K562 (cell line): ENCODE data around the gene OMA1. TPM values are rescaled to one million over a fixed set of nuclear protein-coding genes. Genes with fewer than 3 reads are reported as not detected.

Experiments
- ATAC-seq: fragments of 200-7000 bp; cut with Tn5 transposase; 3 replicates; pipeline ENCODE4 v1.9.1; 2020; ENCODE audit warnings: moderate library complexity
- BruUV-seq: library from RNA; stranded (reverse); fragments of 400-500 nt; replicated peaks from 2 replicates; lab custom pipeline; 2021; lab: Mats Ljungman, UMichigan
- CTCF ChIA-PET: fragments of 300-600 bp; formaldehyde crosslinking; extraction: SDS; loops from one replicate; lab custom pipeline; 2021; ENCODE audit warnings: low intra/inter-chr PET ratio; lab: Yijun Ruan, JAX
- POLR2A ChIA-PET: fragments of 300-600, 350-650 bp; sonication (Branson Sonifier 250); formaldehyde crosslinking; extraction: SDS; loops from one replicate; lab custom pipeline; 2021; ENCODE audit warnings: antibody characterized with exemption, inconsistent platforms; lab: Yijun Ruan, JAX
- DNase-seq, 4 experiments: peaks; one replicate each; pipeline versions ENCODE4 v3.0.0 to v3.0.0-alpha.2; 2011 to 2018; ENCODE audit warnings: low spot score in 3 of 4, mixed read lengths in 3 of 4; ENCODE audit errors: extremely low read depth in 1 of 4
- FAIRE-seq: peaks from 2 replicates; lab custom pipeline; 2011; peaks lifted over from hg19 to GRCh38; lab: Jason Lieb, UNC
- H2AFZ ChIP-seq: 2 replicates; pipeline ENCODE4 v1.6.0; 2011; ENCODE audit warnings: low read depth, low read length, control low read depth, inconsistent platforms
- H3K27ac ChIP-seq: fragments of 200-600 bp; 3 replicates; pipeline ENCODE4 v1.8.0; 2011; ENCODE audit warnings: low read depth, mild to moderate bottlenecking, control low read depth, inconsistent platforms, low read length, moderate library complexity, mixed read lengths; ENCODE audit errors: extremely low read depth
- H3K27me3 ChIP-seq, 2 experiments: fragments of 300-600 bp in 1 of 2; 2 replicates in 1 of 2; 3 replicates in 1 of 2; pipeline versions ENCODE4 v1.6.0 to v1.8.0; 2011; ENCODE audit warnings: inconsistent platforms in 2 of 2, low read length in 2 of 2, mild to moderate bottlenecking in 1 of 2, mixed read lengths in 1 of 2, moderate library complexity in 1 of 2; ENCODE audit not compliant: control insufficient read depth in 2 of 2, insufficient read depth in 2 of 2
- H3K36me3 ChIP-seq: fragments of 300-600 bp; 3 replicates; pipeline ENCODE4 v1.8.0; 2011; ENCODE audit warnings: mild to moderate bottlenecking, low read length, inconsistent platforms; ENCODE audit not compliant: control insufficient read depth, insufficient read depth
- H3K4me1 ChIP-seq, 2 experiments: fragments of 200-600 bp in 1 of 2; replicated peaks in 1 of 2; 2 replicates in 1 of 2; 3 replicates in 1 of 2; pipeline versions ENCODE4 v1.5.1 to v1.8.0; 2011; ENCODE audit warnings: inconsistent platforms in 2 of 2, low read length in 2 of 2, mild to moderate bottlenecking in 1 of 2, mixed read lengths in 1 of 2, moderate library complexity in 1 of 2; ENCODE audit not compliant: control insufficient read depth in 2 of 2, insufficient read depth in 2 of 2
- H3K4me2 ChIP-seq: 2 replicates; pipeline ENCODE4 v1.6.1; 2011; ENCODE audit warnings: low read length, control low read depth, inconsistent platforms, mixed read lengths; ENCODE audit not compliant: insufficient read depth
- H3K4me3 ChIP-seq: fragments of 200-600 bp; sonication (generic), shearing (Covaris generic); 2 replicates; pipeline ENCODE4 v1.5.1; 2016; ENCODE audit warnings: control low read depth, inconsistent platforms
- H3K79me2 ChIP-seq: fragments of 200-600 bp; 3 replicates; pipeline ENCODE4 v1.8.0; 2011; ENCODE audit warnings: low read length, inconsistent platforms; ENCODE audit not compliant: control insufficient read depth, insufficient read depth
- H3K9ac ChIP-seq, 2 experiments: 2 replicates each; pipeline versions ENCODE4 v1.6.0 to v1.6.1; 2011; ENCODE audit warnings: low read depth in 2 of 2, low read length in 2 of 2, control low read depth in 1 of 2, inconsistent platforms in 1 of 2, mild to moderate bottlenecking in 1 of 2, mixed read lengths in 1 of 2; ENCODE audit not compliant: insufficient read depth in 1 of 2
- H3K9me1 ChIP-seq: one replicate; pipeline ENCODE4 v1.6.0; 2011; ENCODE audit warnings: inconsistent platforms, mild to moderate bottlenecking, low read length, moderate library complexity; ENCODE audit not compliant: control insufficient read depth, insufficient read depth
- H3K9me3 ChIP-seq: replicated peaks from 2 replicates; pipeline ENCODE4 v1.5.1; 2011; ENCODE audit warnings: low read depth, low read length, inconsistent platforms; ENCODE audit not compliant: control insufficient read depth, insufficient read depth
- H4K20me1 ChIP-seq: replicated peaks from 2 replicates; pipeline ENCODE4 v1.6.1; 2011; ENCODE audit warnings: low read length, inconsistent platforms, mixed read lengths; ENCODE audit not compliant: control insufficient read depth, insufficient read depth
- COPS2 ChIP-seq: fragments of 450-650 bp; conservative IDR thresholded peaks from 2 replicates; pipeline ENCODE4 v1.6.1; 2016; ENCODE audit warnings: mild to moderate bottlenecking, moderate library complexity
- SPI1 ChIP-seq: IDR thresholded peaks from 2 replicates; pipeline ENCODE4 v1.6.1; 2011; ENCODE audit warnings: low read depth, low read length, control low read depth, borderline replicate concordance
- ZFX ChIP-seq: sonication (generic); formaldehyde crosslinking; IDR thresholded peaks from 2 replicates; pipeline ENCODE4 v1.8.0; 2022; ENCODE audit warnings: mild to moderate bottlenecking, missing genetic modification reagents, moderate library complexity
- ZNF165 ChIP-seq: fragments of 250-450 bp; sonication (Bioruptor Pico); IDR thresholded peaks from 2 replicates; pipeline ENCODE4 v1.4.0; 2020; ENCODE audit warnings: borderline replicate concordance
- ZNF740 ChIP-seq, 3 experiments: fragments of 200-800 bp in 1 of 3; sonication (Bioruptor generic) in 1 of 3; sonication (generic) in 1 of 3; formaldehyde crosslinking in 1 of 3; IDR thresholded peaks; 2 replicates each; pipeline versions ENCODE4 v1.6.1 to v1.8.0; 2016 to 2022; ENCODE audit warnings: mild to moderate bottlenecking in 2 of 3, missing compliant biosample characterization in 2 of 3, missing genetic modification characterization in 2 of 3, missing genetic modification reagents in 1 of 3
- WGBS: fragments of 100-300 bp; shearing (Covaris generic); methylation state at CpG from one replicate; pipeline ENCODE4 v1.1.6; 2016; ENCODE audit warnings: low coverage, mixed read lengths; ENCODE audit not compliant: insufficient coverage; ENCODE audit errors: missing lambda C conversion rate; 5-methylcytosine and 5-hydroxymethylcytosine counted together
- in situ Hi-C: fragments of 300-500 bp; cut with MboI; formaldehyde crosslinking; loops from 4 replicates; pipeline ENCODE4 v1.15.0; 2018; ENCODE audit warnings: inconsistent platforms, mixed read lengths
- intact Hi-C: fragments of 100-400 bp; cut with micrococcal nuclease; formaldehyde crosslinking; loops from 2 replicates; pipeline ENCODE4 v1.14.2; 2022
- polyA plus RNA-seq, 8 experiments: library from polyadenylated mRNA; depleted of rRNA in 4 of 8; stranded (reverse) in 5 of 8; unstranded in 3 of 8; fragments of >200 nt; fragmentation: Nextera tagmentation in 2 of 8; fragmentation: Illumina TruSeq in 1 of 8; extraction: Ambion mirVana in 2 of 8; extraction: Trizol in 1 of 8; gene quantifications; 2 replicates each; pipeline versions ENCODE4 v1.2.1 to v1.2.3, GENCODE V29; 2011 to 2014; ENCODE audit warnings: inconsistent platforms in 1 of 8, missing spikeins in 1 of 8
- total RNA-seq, 7 experiments: library from RNA; depleted of rRNA in 6 of 7; stranded (reverse); fragments of >200 nt in 6 of 7; fragmentation: Illumina TruSeq in 2 of 7; extraction: Trizol in 2 of 7; gene quantifications; 2 replicates each; pipeline versions ENCODE4 v1.2.1 to v1.2.3, GENCODE V29; 2011 to 2021; ENCODE audit warnings: low replicate concordance in 1 of 7

Gene OMA1
- total and polyA plus RNA-seq, 9 of the 15 experiments (the other 6 are each of a cell fraction or from before 2014, with no cell fraction given), result 16.6 to 51.5 (median 33.5) TPM

- ATAC-seq (no peak), DNase-seq (no peak), FAIRE-seq (no peak)
- H3K9ac ChIP-seq, result no peak overlapping the region
- no peaks in the 10 kb centered on the region for H3K79me2 ChIP-seq
- H3K27me3 ChIP-seq, result peaks cover 6 to 30% of the 10 kb centered on the region in 2 experiments; a peak in 4 of 5 replicates
- ChIA-PET CTCF (no interaction called here), POLR2A (interaction anchor here (1.8 kb wide), 1 partner anchor 18 kb away, joined by 5 read pairs; no protein-coding TSS in a partner anchor)
- no peak overlapping the region for H3K4me3 ChIP-seq
- in situ Hi-C loops (no loop called here), intact Hi-C loops (no loop called here)
- WGBS, result 1% methylated on average over 11 of the region's 11 CpGs
- H3K9me1 ChIP-seq, result no peaks in the 10 kb centered on the region
- no peak overlapping the region for H3K4me2 ChIP-seq
- H3K36me3 ChIP-seq, result no peaks in the 10 kb centered on the region
- no peaks in the 10 kb centered on the region; the same call in none of the 2 replicates for H4K20me1 ChIP-seq
- H3K9me3 ChIP-seq, result no peaks in the 10 kb centered on the region
- TF ChIP-seq COPS2, result no peak
- TF ChIP-seq ZNF740 (CRISPR knock-in tag; IDR thresholded peaks at IDR 0.05), result no peak
- no peak for TF ChIP-seq ZNF740 (tag; IDR thresholded peaks at IDR 0.05)
- no peak for TF ChIP-seq ZNF165 (CRISPR knock-in tag)
- no peak for TF ChIP-seq ZFX (CRISPR knock-in tag)
- no peak for TF ChIP-seq SPI1
- no peaks in the 10 kb centered on the region; a peak in 1 of 5 replicates for H3K4me1 ChIP-seq
- BruUV-seq, result no TSS peak
- H2AFZ ChIP-seq, result no peak overlapping the region
- no peak overlapping the region for H3K27ac ChIP-seq
Observed at GRCh38 chr1:58457023-58457635, 89.4 kb downstream of the OMA1 start.
